ENCODE data around the gene NGB. TPM values are rescaled to one million over a fixed set of nuclear protein-coding genes. Genes with fewer than 3 reads are reported as not detected.

The NGB gene
- total RNA-seq, 2 donors from 2014 or later, result 1.5 TPM; not detected in 1

DNA sequence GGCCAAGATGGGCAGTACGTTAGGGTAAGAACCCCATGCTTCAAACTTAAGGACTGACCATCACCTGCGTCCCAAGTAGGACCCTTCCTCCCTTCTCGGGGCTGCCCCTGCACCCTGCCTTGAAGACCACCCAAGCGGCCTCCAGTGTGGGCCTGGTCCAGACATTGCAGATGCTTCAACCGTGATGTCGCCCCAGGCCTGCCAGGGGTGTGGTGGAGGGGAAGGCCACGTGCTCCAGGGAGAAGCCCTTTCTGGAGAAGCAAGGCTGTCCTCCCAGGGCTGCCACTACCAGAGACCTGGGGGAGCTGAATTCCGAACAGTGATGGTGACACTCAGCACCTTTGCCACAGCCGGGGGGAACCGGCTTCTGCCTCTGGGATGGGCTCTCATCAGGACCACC, 13.3 kb downstream of the NGB start:
- intact Hi-C loops (cut with DNase I), result no loop called here
- Histone ChIP-seq H3K4me1 (no peaks in the 10 kb centered on the region), H3K27ac (no peak overlapping the region), H3K4me3 (no peak overlapping the region), H3K9ac (ENCODE audit: low read depth in 2 of 2, low read length in 2 of 2) (no peak overlapping the region), H3K27me3 (no peaks in the 10 kb centered on the region), H3K36me3 (no peaks in the 10 kb centered on the region), H3K9me3 (no peaks in the 10 kb centered on the region)
- TF ChIP-seq, protein P1, sequence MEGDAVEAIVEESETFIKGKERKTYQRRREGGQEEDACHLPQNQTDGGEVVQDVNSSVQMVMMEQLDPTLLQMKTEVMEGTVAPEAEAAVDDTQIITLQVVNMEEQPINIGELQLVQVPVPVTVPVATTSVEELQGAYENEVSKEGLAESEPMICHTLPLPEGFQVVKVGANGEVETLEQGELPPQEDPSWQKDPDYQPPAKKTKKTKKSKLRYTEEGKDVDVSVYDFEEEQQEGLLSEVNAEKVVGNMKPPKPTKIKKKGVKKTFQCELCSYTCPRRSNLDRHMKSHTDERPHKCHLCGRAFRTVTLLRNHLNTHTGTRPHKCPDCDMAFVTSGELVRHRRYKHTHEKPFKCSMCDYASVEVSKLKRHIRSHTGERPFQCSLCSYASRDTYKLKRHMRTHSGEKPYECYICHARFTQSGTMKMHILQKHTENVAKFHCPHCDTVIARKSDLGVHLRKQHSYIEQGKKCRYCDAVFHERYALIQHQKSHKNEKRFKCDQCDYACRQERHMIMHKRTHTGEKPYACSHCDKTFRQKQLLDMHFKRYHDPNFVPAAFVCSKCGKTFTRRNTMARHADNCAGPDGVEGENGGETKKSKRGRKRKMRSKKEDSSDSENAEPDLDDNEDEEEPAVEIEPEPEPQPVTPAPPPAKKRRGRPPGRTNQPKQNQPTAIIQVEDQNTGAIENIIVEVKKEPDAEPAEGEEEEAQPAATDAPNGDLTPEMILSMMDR (IDR thresholded peaks at IDR 0.05), result no peak
- DNase-seq, result no peak

DNA sequence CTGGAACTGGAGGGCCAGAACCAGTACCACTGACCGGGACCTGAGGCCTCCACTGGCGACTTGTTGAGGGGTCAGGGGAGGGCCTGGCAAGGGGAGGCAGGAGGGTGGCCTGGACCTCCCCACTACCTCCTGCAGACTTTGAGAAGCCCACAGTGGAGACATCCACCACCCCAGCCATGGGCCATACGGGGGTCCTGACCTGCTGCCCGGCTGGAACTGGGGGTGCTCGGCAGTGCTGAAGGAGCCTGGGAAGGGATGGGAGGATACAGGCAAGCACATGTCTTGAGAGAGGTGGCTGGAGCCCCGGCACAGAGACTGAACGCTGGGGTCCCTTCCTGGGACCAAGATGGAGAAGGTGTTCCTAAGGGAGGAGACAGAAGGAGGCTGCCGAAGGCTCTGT, 14.3 kb downstream of the NGB start:
- Histone ChIP-seq H3K36me3 (no peaks in the 10 kb centered on the region), H3K27me3 (no peaks in the 10 kb centered on the region), H3K9ac (ENCODE audit: low read depth in 2 of 2, low read length in 2 of 2) (no peak overlapping the region), H3K9me3 (no peaks in the 10 kb centered on the region), H3K4me3 (no peak overlapping the region), H3K4me1 (no peaks in the 10 kb centered on the region), H3K27ac (no peak overlapping the region)
- no peak for DNase-seq
- TF ChIP-seq, protein P1 (IDR thresholded peaks at IDR 0.05), result no peak
- intact Hi-C loops (cut with DNase I), result no loop called here

DNA sequence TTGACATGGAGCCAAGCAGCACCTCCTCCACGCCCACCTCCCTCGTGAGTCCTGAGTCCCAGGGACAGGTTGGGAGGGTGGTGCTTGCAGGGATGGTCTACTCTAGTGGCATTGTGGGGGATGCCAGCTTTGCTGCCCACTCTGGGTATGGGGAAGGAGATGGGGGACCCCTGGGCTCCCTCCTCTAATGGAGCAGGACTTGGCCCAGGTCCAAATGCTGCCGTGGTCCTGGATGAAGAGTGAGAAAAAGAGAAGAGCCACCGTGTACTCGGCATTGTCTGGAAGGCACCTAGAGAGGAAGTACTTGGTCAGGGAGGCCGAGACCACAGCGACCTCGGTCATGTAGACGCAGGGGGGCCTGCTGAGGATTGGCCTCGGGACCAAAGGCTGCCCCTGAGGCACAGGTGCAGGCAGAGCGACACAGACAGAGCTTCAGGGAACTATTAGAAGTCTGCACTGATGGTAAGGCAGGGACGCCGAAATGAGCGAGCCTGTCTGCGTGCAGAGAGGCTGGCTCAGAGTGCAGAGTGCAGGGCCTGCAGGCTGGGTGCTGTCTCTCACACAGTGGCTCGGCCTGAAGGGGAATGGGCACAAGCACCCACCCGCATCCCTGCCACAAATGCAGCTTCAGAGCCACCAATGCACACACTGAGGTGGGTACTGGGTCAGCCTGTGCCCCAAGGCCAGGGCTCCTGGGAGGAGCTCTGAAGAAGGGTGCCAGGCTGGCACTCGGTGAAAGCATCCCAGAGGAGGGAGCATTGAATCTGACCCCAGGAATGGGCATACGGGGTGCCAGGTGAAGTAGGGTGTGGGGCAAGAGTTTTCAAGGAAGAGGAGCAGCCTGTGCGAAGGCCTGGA, 17.4 kb downstream of the NGB start:
- Histone ChIP-seq H3K9ac (ENCODE audit: low read depth in 2 of 2, low read length in 2 of 2) (no peak overlapping the region), H3K27me3 (no peaks in the 10 kb centered on the region), H3K27ac (no peak overlapping the region), H3K9me3 (no peaks in the 10 kb centered on the region), H3K36me3 (no peaks in the 10 kb centered on the region), H3K4me3 (no peak overlapping the region), H3K4me1 (no peaks in the 10 kb centered on the region)
- TF ChIP-seq, protein P1 (IDR thresholded peaks at IDR 0.05), result no peak
- DNase-seq, result no peak
- intact Hi-C loops (cut with DNase I), result no loop called here

DNA sequence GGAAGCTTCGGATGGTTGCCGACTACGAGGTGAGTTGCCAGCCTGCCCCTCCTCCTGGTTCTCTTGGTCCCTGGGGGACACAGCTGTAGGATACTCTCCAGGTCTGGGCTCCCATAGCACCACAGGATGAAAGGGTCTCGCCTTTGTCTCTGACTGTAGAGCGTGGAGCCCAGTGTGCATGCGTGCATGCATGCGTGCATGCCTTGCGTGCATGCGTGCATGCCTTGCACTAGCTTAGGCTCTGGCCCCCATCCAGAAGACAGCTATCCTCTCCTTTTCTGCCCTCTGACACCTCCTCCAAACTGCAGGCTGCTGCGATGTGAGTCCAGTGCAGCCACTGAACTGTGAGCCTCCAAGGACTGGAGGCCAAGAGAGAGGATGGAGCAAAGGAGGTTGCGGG, 19.1 kb downstream of the NGB start:
- H3K27me3 ChIP-seq, result no peaks in the 10 kb centered on the region
- no peaks in the 10 kb centered on the region for H3K9me3 ChIP-seq
- intact Hi-C loops (cut with DNase I), result no loop called here
- H3K9ac ChIP-seq (ENCODE audit: low read depth in 2 of 2, low read length in 2 of 2), result no peak overlapping the region
- no peaks in the 10 kb centered on the region for H3K4me1 ChIP-seq
- TF ChIP-seq, protein P1 (IDR thresholded peaks at IDR 0.05), result no peak
- no peaks in the 10 kb centered on the region for H3K36me3 ChIP-seq
- no peak for DNase-seq
- no peak overlapping the region for H3K4me3 ChIP-seq
- H3K27ac ChIP-seq, result no peak overlapping the region

DNA sequence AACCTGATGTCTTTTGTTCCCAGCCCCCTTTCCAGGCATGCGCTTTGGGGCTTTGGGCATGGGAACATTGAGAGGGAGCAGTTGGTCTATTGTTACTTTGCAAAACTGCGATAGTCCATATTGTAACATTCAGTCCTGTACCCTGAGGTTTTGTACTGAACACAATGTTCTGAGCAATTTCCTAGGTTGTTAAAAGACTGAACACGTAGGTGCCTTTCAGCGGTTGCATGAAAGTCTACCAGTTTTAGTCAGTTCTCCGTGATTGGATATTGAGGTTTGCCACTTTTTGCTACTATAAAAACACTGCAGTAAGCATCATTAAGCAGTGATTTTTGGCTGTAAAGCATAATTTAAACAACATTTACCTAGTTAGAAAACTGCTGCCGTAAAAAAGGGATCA, 20.1 kb downstream of the NGB start:
- Histone ChIP-seq H3K4me3 (no peak overlapping the region), H3K27me3 (no peaks in the 10 kb centered on the region), H3K9ac (ENCODE audit: low read depth in 2 of 2, low read length in 2 of 2) (no peak overlapping the region), H3K36me3 (no peaks in the 10 kb centered on the region), H3K9me3 (no peaks in the 10 kb centered on the region), H3K4me1 (no peaks in the 10 kb centered on the region), H3K27ac (no peak overlapping the region)
- TF ChIP-seq, protein P1 (IDR thresholded peaks at IDR 0.05), result no peak
- intact Hi-C loops (cut with DNase I), result no loop called here
- DNase-seq, result no peak

Data from colonic mucosa (tissue), 4 donors.